ENCODE measurements around the gene ETV6. TPM values are rescaled to one million over a fixed set of nuclear protein-coding genes. Genes with fewer than 3 reads are reported as not detected.

The ETV6 gene
- total and polyA plus RNA-seq, 2 of the 8 experiments (the other 6 are each of a cell fraction or from before 2014, with no cell fraction given) = 5.5 to 23.9 TPM

GRCh38 chr12:11827091-11828061 lies 177.9 kb downstream of the ETV6 start:
- Histone ChIP-seq H3K27me3 (replicated peaks in 1 of 4; ENCODE audit: control insufficient read depth in 3 of 4, extremely low read depth in 1 of 4, insufficient read depth in 3 of 4, low read length in 3 of 4) (no peaks in the 10 kb centered on the region), H3K56ac (replicated peaks; ENCODE audit: insufficient read length, low read depth, low read length) (no peak overlapping the region), H3K23ac (ENCODE audit: insufficient read length) (no peak overlapping the region), H3K14ac (ENCODE audit: insufficient read length) (no peak overlapping the region), H2BK12ac (ENCODE audit: low read depth, low read length) (no peak overlapping the region), H3K4me1 (replicated peaks in 1 of 4; ENCODE audit: control insufficient read depth in 3 of 4, insufficient read depth in 4 of 4, low read length in 3 of 4) (peaks cover 9 to 24% (median 18%) of the 10 kb centered on the region in 4 experiments; a peak in 6 of 7 replicates), H3K18ac (ENCODE audit: extremely low read depth, low read length) (peak overlapping the region; percentile 49), H3K27ac (ENCODE audit: low read depth, low read length) (peak overlapping the region; percentile 50), H3K79me1 (ENCODE audit: low read depth, low read length) (no peaks in the 10 kb centered on the region), H3K4me3 (ENCODE audit: extremely low read depth in 1 of 4, insufficient read depth in 2 of 4, low read depth in 3 of 4, low read length in 4 of 4) (peak overlapping the region; percentile 8 to 38 (median 20); a peak in 6 of 8 replicates), H3K36me3 (ENCODE audit: control insufficient read depth in 2 of 4, insufficient read depth in 4 of 4, low read length in 3 of 4) (no peaks in the 10 kb centered on the region), H2BK5ac (ENCODE audit: low read depth, low read length) (peak overlapping the region; percentile 46), H4K8ac (ENCODE audit: extremely low read depth, insufficient read depth, low read length) (no peak overlapping the region), H4K5ac (ENCODE audit: insufficient read length, low read depth, low read length) (no peak overlapping the region), H3K4me2 (ENCODE audit: insufficient read depth in 1 of 2, low read depth in 2 of 2, low read length in 2 of 2) (peak overlapping the region; percentile 53 to 66), H3K79me2 (ENCODE audit: control insufficient read depth in 1 of 2, insufficient read depth in 2 of 2, low read length in 2 of 2) (no peaks in the 10 kb centered on the region), H3K23me2 (ENCODE audit: low read depth, low read length) (peaks cover 2% of the 10 kb centered on the region; the same call in 1 of the 2 replicates), H3K9me3 (ENCODE audit: insufficient read depth in 2 of 2, low read depth in 1 of 2, low read length in 1 of 2) (no peaks in the 10 kb centered on the region), H3K4ac (replicated peaks; ENCODE audit: insufficient read length, low read depth, low read length) (no peak overlapping the region), H2AK5ac (ENCODE audit: low read depth, low read length) (no peak overlapping the region), H4K91ac (replicated peaks; ENCODE audit: insufficient read length, low read length) (no peak overlapping the region), H2AFZ (ENCODE audit: low read length) (0 out of 2 replicates have a peak overlapping the region, but pooled peaks have one; percentile 1), H2BK120ac (replicated peaks; ENCODE audit: low read depth, low read length) (no peak overlapping the region), H3K9ac (replicated peaks in 1 of 4; ENCODE audit: extremely low read depth in 1 of 4, low read depth in 3 of 4, low read length in 3 of 4) (peak overlapping the region in 1 of 4 experiments; percentile 1; a peak in 1 of 7 replicates), H2BK15ac (ENCODE audit: low read length) (no peak overlapping the region), H4K20me1 (replicated peaks in 1 of 2; ENCODE audit: control insufficient read depth in 1 of 2, insufficient read depth in 2 of 2, low read length in 2 of 2) (no peaks in the 10 kb centered on the region), H2BK20ac (ENCODE audit: low read length) (no peak overlapping the region)
- POLR2A ChIA-PET (ENCODE audit: partially characterized antibody) = interaction anchor here (0.6 to 1.0 kb wide), 5 partner anchors 9 to 219 kb away, joined by 3 to 4 read pairs (median 3); no protein-coding TSS in a partner anchor
- DNase-seq (ENCODE audit: low read depth in 1 of 2, low spot score in 2 of 2) (no peak), FAIRE-seq (peak; percentile 82)
- WGBS, 2 experiments (ENCODE audit: extremely low coverage in 1 of 2, insufficient coverage in 1 of 2, insufficient read length in 1 of 2, insufficient replicate concordance in 2 of 2, low coverage in 1 of 2, low lambda C conversion rate in 2 of 2, missing lambda C conversion rate in 1 of 2) = 27% methylated on average over 17 of the region's 17 CpGs; no CpG with 5 or more reads in 1 of the 2 experiments
- CTCF ChIA-PET (ENCODE audit: partially characterized antibody) = interaction anchor here (0.9 to 2.0 kb wide), 3 partner anchors 12 to 246 kb away, joined by 3 to 7 read pairs (median 3); no protein-coding TSS in a partner anchor
- no peak for TF ChIP-seq RXRA (IDR thresholded peaks at IDR 0.05; ENCODE audit: insufficient read depth, low read depth, low read length)
- no peak for TF ChIP-seq CTCF (IDR thresholded peaks at IDR 0.05; ENCODE audit: control extremely low read depth in 1 of 3, insufficient read depth in 1 of 3, low read depth in 1 of 3, low read length in 3 of 3)
- 0 out of 2 replicates have a peak, but pooled peaks have one; percentile 41 for TF ChIP-seq SP1 (IDR thresholded peaks at IDR 0.05; ENCODE audit: low read depth, low read length)
- no peak for TF ChIP-seq JUN (IDR thresholded peaks at IDR 0.05; ENCODE audit: low read depth, low read length)
- peak; percentile 20 for TF ChIP-seq TAF7 (optimal IDR thresholded peaks at IDR 0.05; ENCODE audit: borderline replicate concordance, low read depth, low read length)
- 0 out of 2 replicates have a peak, but pooled peaks have one; percentile 23 for TF ChIP-seq EGR1 (IDR thresholded peaks at IDR 0.05; ENCODE audit: borderline replicate concordance, low read depth, low read length)
- no peak for TF ChIP-seq SRF (IDR thresholded peaks at IDR 0.05; ENCODE audit: low read depth, low read length)
- TF ChIP-seq TEAD4 (IDR thresholded peaks at IDR 0.05; ENCODE audit: low read depth, low read length) = peak; percentile 60; the same call in 1 of the 2 replicates

Measured in H1 (cell line).